ENCODE results near the gene CFI. TPM values are rescaled to one million over a fixed set of nuclear protein-coding genes. Genes with fewer than 3 reads are reported as not detected.

The CFI gene
- total and polyA plus RNA-seq, 9 of the 15 experiments (the other 6 are each of a cell fraction or from before 2014, with no cell fraction given): 0.30 to 8.4 (median 0.95) TPM

- TF ChIP-seq, protein P1, sequence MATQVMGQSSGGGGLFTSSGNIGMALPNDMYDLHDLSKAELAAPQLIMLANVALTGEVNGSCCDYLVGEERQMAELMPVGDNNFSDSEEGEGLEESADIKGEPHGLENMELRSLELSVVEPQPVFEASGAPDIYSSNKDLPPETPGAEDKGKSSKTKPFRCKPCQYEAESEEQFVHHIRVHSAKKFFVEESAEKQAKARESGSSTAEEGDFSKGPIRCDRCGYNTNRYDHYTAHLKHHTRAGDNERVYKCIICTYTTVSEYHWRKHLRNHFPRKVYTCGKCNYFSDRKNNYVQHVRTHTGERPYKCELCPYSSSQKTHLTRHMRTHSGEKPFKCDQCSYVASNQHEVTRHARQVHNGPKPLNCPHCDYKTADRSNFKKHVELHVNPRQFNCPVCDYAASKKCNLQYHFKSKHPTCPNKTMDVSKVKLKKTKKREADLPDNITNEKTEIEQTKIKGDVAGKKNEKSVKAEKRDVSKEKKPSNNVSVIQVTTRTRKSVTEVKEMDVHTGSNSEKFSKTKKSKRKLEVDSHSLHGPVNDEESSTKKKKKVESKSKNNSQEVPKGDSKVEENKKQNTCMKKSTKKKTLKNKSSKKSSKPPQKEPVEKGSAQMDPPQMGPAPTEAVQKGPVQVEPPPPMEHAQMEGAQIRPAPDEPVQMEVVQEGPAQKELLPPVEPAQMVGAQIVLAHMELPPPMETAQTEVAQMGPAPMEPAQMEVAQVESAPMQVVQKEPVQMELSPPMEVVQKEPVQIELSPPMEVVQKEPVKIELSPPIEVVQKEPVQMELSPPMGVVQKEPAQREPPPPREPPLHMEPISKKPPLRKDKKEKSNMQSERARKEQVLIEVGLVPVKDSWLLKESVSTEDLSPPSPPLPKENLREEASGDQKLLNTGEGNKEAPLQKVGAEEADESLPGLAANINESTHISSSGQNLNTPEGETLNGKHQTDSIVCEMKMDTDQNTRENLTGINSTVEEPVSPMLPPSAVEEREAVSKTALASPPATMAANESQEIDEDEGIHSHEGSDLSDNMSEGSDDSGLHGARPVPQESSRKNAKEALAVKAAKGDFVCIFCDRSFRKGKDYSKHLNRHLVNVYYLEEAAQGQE (IDR thresholded peaks at IDR 0.05; ENCODE audit: borderline replicate concordance): no peak
- TF ChIP-seq, protein P1 (CRISPR knock-in tag; IDR thresholded peaks at IDR 0.05; ENCODE audit: low read depth): no peak
- TF ChIP-seq HES1 (IDR thresholded peaks at IDR 0.05; ENCODE audit: low read depth): no peak
- TF ChIP-seq, protein P2, sequence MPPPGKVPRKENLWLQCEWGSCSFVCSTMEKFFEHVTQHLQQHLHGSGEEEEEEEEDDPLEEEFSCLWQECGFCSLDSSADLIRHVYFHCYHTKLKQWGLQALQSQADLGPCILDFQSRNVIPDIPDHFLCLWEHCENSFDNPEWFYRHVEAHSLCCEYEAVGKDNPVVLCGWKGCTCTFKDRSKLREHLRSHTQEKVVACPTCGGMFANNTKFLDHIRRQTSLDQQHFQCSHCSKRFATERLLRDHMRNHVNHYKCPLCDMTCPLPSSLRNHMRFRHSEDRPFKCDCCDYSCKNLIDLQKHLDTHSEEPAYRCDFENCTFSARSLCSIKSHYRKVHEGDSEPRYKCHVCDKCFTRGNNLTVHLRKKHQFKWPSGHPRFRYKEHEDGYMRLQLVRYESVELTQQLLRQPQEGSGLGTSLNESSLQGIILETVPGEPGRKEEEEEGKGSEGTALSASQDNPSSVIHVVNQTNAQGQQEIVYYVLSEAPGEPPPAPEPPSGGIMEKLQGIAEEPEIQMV (tag; conservative IDR thresholded peaks at IDR 0.05; ENCODE audit: low read depth): no peak
- no peak for TF ChIP-seq ZNF41 (CRISPR knock-in tag; conservative IDR thresholded peaks at IDR 0.05)
- TF ChIP-seq, protein P3, sequence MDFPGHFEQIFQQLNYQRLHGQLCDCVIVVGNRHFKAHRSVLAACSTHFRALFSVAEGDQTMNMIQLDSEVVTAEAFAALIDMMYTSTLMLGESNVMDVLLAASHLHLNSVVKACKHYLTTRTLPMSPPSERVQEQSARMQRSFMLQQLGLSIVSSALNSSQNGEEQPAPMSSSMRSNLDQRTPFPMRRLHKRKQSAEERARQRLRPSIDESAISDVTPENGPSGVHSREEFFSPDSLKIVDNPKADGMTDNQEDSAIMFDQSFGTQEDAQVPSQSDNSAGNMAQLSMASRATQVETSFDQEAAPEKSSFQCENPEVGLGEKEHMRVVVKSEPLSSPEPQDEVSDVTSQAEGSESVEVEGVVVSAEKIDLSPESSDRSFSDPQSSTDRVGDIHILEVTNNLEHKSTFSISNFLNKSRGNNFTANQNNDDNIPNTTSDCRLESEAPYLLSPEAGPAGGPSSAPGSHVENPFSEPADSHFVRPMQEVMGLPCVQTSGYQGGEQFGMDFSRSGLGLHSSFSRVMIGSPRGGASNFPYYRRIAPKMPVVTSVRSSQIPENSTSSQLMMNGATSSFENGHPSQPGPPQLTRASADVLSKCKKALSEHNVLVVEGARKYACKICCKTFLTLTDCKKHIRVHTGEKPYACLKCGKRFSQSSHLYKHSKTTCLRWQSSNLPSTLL (IDR thresholded peaks at IDR 0.05): no peak
- no peak for TF ChIP-seq PRPF4 (IDR thresholded peaks at IDR 0.05; ENCODE audit: insufficient read depth, low read depth, low read length, poor library complexity, severe bottlenecking)
- TF ChIP-seq HDAC2 (IDR thresholded peaks at IDR 0.05): peak; percentile 87
- no peak for TF ChIP-seq GTF2E2 (tag; IDR thresholded peaks at IDR 0.05)
- TF ChIP-seq HOXB6 (CRISPR knock-in tag; IDR thresholded peaks at IDR 0.05; ENCODE audit: borderline replicate concordance): no peak
- no peak for TF ChIP-seq ELK3 (CRISPR knock-in tag; IDR thresholded peaks at IDR 0.05)
- peak; percentile 84 for TF ChIP-seq POLR2G (IDR thresholded peaks at IDR 0.05; ENCODE audit: low read depth, low read length)
- no peak; the same call in 1 of the 2 replicates for TF ChIP-seq PHB2 (IDR thresholded peaks at IDR 0.05; ENCODE audit: low read depth)
These were observed 13.6 kb upstream of the CFI start, which contains the start of gene GAR1 (continued) for GRCh38 chr4:109815151-109816081.

Data from K562 (cell line).